GM12878 (cell line): ENCODE results near the gene ETV4. TPM values are rescaled to one million over a fixed set of nuclear protein-coding genes. Genes with fewer than 3 reads are reported as not detected.

Experiments
- ATAC-seq: fragments of 200-7000 bp; cut with Tn5 transposase; 3 replicates; pipeline ENCODE4 v1.9.1; 2020; ENCODE audit warnings: mild to moderate bottlenecking, moderate library complexity
- BruUV-seq: library from RNA; stranded (reverse); fragments of 400-500 nt; replicated peaks from 2 replicates; lab custom pipeline; 2021; lab: Mats Ljungman, UMichigan
- CTCF ChIA-PET: fragments of 300-600 bp; sonication (Branson Sonifier 250); formaldehyde crosslinking; extraction: SDS; loops from one replicate; lab custom pipeline; 2021; ENCODE audit warnings: inconsistent platforms; lab: Yijun Ruan, JAX
- POLR2A ChIA-PET: fragments of 350-600 bp; formaldehyde crosslinking; extraction: SDS; loops from one replicate; lab custom pipeline; 2021; ENCODE audit warnings: inconsistent platforms; lab: Charles Lee
- RAD21 ChIA-PET: fragments of 300-600 bp; sonication (Branson Sonifier 250); formaldehyde crosslinking; loops from one replicate; lab custom pipeline; 2023; ENCODE audit warnings: antibody characterized with exemption; ENCODE audit not compliant: unreplicated experiment; lab: Charles Lee
- SMC1A ChIA-PET: fragments of 300-600 bp; sonication (Branson Sonifier 250); formaldehyde crosslinking; loops from one replicate; lab custom pipeline; 2023; ENCODE audit not compliant: unreplicated experiment, uncharacterized antibody; lab: Charles Lee
- DNase-seq: peaks from one replicate; pipeline ENCODE4 v3.0.0-alpha.2; 2011; ENCODE audit warnings: low read depth, low spot score
- FAIRE-seq: peaks from 3 replicates; lab custom pipeline; 2011; peaks lifted over from hg19 to GRCh38; lab: Jason Lieb, UNC
- H2AFZ ChIP-seq: 2 replicates; pipeline ENCODE4 v1.6.0; 2011; ENCODE audit warnings: low read depth, low read length, control low read depth; ENCODE audit not compliant: control insufficient read depth
- H3K27ac ChIP-seq: 2 replicates; pipeline ENCODE4 v1.5.1; 2011; ENCODE audit warnings: control low read depth; ENCODE audit not compliant: control insufficient read depth, insufficient read depth
- H3K27me3 ChIP-seq, 2 experiments: replicated peaks in 1 of 2; 2 replicates each; pipeline versions ENCODE4 v1.6.0 to v1.6.1; 2011; ENCODE audit warnings: low read length in 1 of 2; ENCODE audit not compliant: control insufficient read depth in 2 of 2, insufficient read depth in 2 of 2
- H3K36me3 ChIP-seq, 2 experiments: 2 replicates each; pipeline ENCODE4 v1.5.1; 2011; ENCODE audit warnings: low read length in 1 of 2; ENCODE audit not compliant: control insufficient read depth in 2 of 2, insufficient read depth in 2 of 2
- H3K4me1 ChIP-seq: 2 replicates; pipeline ENCODE4 v1.6.1; 2011; ENCODE audit warnings: mild to moderate bottlenecking, low read length, moderate library complexity, mixed read lengths; ENCODE audit not compliant: control insufficient read depth, insufficient read depth
- H3K4me2 ChIP-seq: 2 replicates; pipeline ENCODE4 v1.6.0; 2011; ENCODE audit warnings: control low read depth; ENCODE audit not compliant: control insufficient read depth, insufficient read depth
- H3K4me3 ChIP-seq: fragments of 200-600 bp; sonication (generic); 2 replicates; pipeline ENCODE4 v1.5.1; 2016
- H3K79me2 ChIP-seq: 2 replicates; pipeline ENCODE4 v1.6.0; 2011; ENCODE audit warnings: low read length; ENCODE audit not compliant: control insufficient read depth, insufficient read depth
- H3K9ac ChIP-seq: 2 replicates; pipeline ENCODE4 v1.8.0; 2011; ENCODE audit warnings: low read length, control low read depth, mixed read lengths; ENCODE audit not compliant: control insufficient read depth, insufficient read depth
- H3K9me3 ChIP-seq: replicated peaks from 3 replicates; pipeline ENCODE4 v1.5.1; 2011; ENCODE audit warnings: mild to moderate bottlenecking, low read length; ENCODE audit not compliant: control insufficient read depth, insufficient read depth
- H4K20me1 ChIP-seq: 2 replicates; pipeline ENCODE4 v1.6.0; 2011; ENCODE audit not compliant: control insufficient read depth, insufficient read depth
- BCL11A ChIP-seq: IDR thresholded peaks from 2 replicates; pipeline ENCODE4 v1.6.1; 2011; ENCODE audit warnings: low read depth, low read length
- BCLAF1 ChIP-seq: fragments of 450-650 bp; IDR thresholded peaks from 2 replicates; pipeline ENCODE4 v1.6.1; 2017; ENCODE audit warnings: antibody characterized with exemption, mild to moderate bottlenecking, moderate library complexity
- CBX3 ChIP-seq: fragments of 200-600 bp; sonication (generic); IDR thresholded peaks from 2 replicates; pipeline ENCODE4 v1.6.1; 2016; ENCODE audit warnings: low read depth, borderline replicate concordance
- EGR1 ChIP-seq, 2 experiments: IDR thresholded peaks; 1 replicate in 1 of 2; 2 replicates in 1 of 2; pipeline ENCODE4 v1.6.1; 2011 to 2012; ENCODE audit warnings: low read depth in 2 of 2, low read length in 2 of 2, borderline replicate concordance in 1 of 2, mild to moderate bottlenecking in 1 of 2, moderate library complexity in 1 of 2
- HDAC2 ChIP-seq: fragments of 200-600 bp; sonication (generic); IDR thresholded peaks from 2 replicates; pipeline ENCODE4 v1.6.1; 2017
- IRF4 ChIP-seq: IDR thresholded peaks from 2 replicates; pipeline ENCODE4 v1.6.1; 2011; ENCODE audit warnings: low read depth, low read length
- MYB ChIP-seq: fragments of 150-350 bp; IDR thresholded peaks from 2 replicates; pipeline ENCODE4 v1.6.1; 2014; ENCODE audit warnings: mild to moderate bottlenecking, low read depth, low read length, borderline replicate concordance
- POLR2AphosphoS2 ChIP-seq: IDR thresholded peaks from 2 replicates; pipeline ENCODE4 v1.6.1; 2011; ENCODE audit warnings: low read depth, mild to moderate bottlenecking, low read length, improper control_type of control experiment, moderate library complexity
- PRDM15 ChIP-seq: fragments of 450-650 bp; formaldehyde crosslinking; IDR thresholded peaks from 2 replicates; pipeline ENCODE4 v1.4.0; 2020; ENCODE audit warnings: mild to moderate bottlenecking, moderate library complexity
- RELA ChIP-seq: fragments of 450-650 bp; IDR thresholded peaks from 2 replicates; pipeline ENCODE4 v1.8.0; 2014; ENCODE audit warnings: borderline replicate concordance; ENCODE audit not compliant: partially characterized antibody
- SREBF2 ChIP-seq: IDR thresholded peaks from 2 replicates; pipeline ENCODE4 v1.6.1; 2012; ENCODE audit warnings: mild to moderate bottlenecking, low read length
- SUPT20H ChIP-seq: IDR thresholded peaks from 2 replicates; pipeline ENCODE4 v1.6.1; 2011; ENCODE audit warnings: low read depth, mild to moderate bottlenecking, low read length, moderate library complexity, borderline replicate concordance; ENCODE audit not compliant: control insufficient read depth
- ZZZ3 ChIP-seq: IDR thresholded peaks from 2 replicates; pipeline ENCODE4 v1.6.1; 2011; ENCODE audit warnings: low read depth; ENCODE audit not compliant: control insufficient read depth, insufficient read length
- WGBS: methylation state at CpG from one replicate; pipeline ENCODE4 v1.1.6; 2016; ENCODE audit warnings: low lambda C conversion rate; ENCODE audit not compliant: insufficient replicate concordance, insufficient coverage; ENCODE audit errors: missing lambda C conversion rate; 5-methylcytosine and 5-hydroxymethylcytosine counted together
- in situ Hi-C: fragments of 300-500 bp; cut with MboI; formaldehyde crosslinking; loops from 9 replicates; pipeline ENCODE4 v1.14.3; 2018; ENCODE audit warnings: mixed read lengths
- intact Hi-C: fragments of 100-400 bp; cut with micrococcal nuclease; formaldehyde crosslinking; loops from one replicate; pipeline ENCODE4 v1.14.2; 2022; ENCODE audit not compliant: unreplicated experiment
- polyA plus RNA-seq, 11 experiments: library from polyadenylated mRNA; depleted of rRNA in 4 of 11; unstranded in 6 of 11; stranded (reverse) in 5 of 11; fragments of >200 nt; fragmentation: Nextera tagmentation in 4 of 11; fragmentation: Illumina TruSeq in 1 of 11; extraction: Ambion mirVana in 4 of 11; extraction: Trizol in 1 of 11; gene quantifications; 1 replicate in 1 of 11; 2 replicates in 10 of 11; pipeline versions ENCODE4 v1.2.1 to v1.2.3, GENCODE V29; 2011 to 2016; ENCODE audit warnings: inconsistent platforms in 2 of 11, missing spikeins in 2 of 11, low read depth in 1 of 11
- total RNA-seq, 4 experiments: library from RNA; depleted of rRNA in 3 of 4; stranded (reverse); fragments of >200 nt in 3 of 4; fragmentation: Illumina TruSeq in 1 of 4; extraction: Trizol in 1 of 4; gene quantifications; 2 replicates each; pipeline versions ENCODE4 v1.2.1 to v1.2.3, GENCODE V29; 2013 to 2021

ETV4 gene
- total and polyA plus RNA-seq, 10 of the 15 experiments (the other 5 are each of a cell fraction or from before 2014, with no cell fraction given), result 0.19 to 14.5 (median 1.8) TPM

- TF ChIP-seq PRDM15 (CRISPR knock-in tag) (no peak), CBX3 (no peak)
Observed at GRCh38 chr17:43531082-43531378, 15.1 kb downstream of the ETV4 start (continued).

GRCh38 chr17:43530288-43531081 is 15.7 kb downstream of the ETV4 start:
- Histone ChIP-seq H4K20me1 (no peaks in the 10 kb centered on the region), H3K79me2 (no peaks in the 10 kb centered on the region), H3K36me3 (peaks cover under 1 to 9% of the 10 kb centered on the region in 2 experiments), H3K9me3 (no peaks in the 10 kb centered on the region), H3K4me3 (no peak overlapping the region), H3K27ac (no peak overlapping the region), H2AFZ (no peak overlapping the region), H3K4me1 (no peaks in the 10 kb centered on the region), H3K9ac (no peak overlapping the region), H3K4me2 (no peak overlapping the region), H3K27me3 (no peaks in the 10 kb centered on the region)
- ChIA-PET CTCF (interaction anchor here (1.0 kb wide), 1 partner anchor 11 kb away, joined by 3 read pairs; no protein-coding TSS in a partner anchor), RAD21 (no interaction called here), SMC1A (interaction anchor here (2.2 kb wide), 1 partner anchor 13 kb away, joined by 7 read pairs; no protein-coding TSS in a partner anchor), POLR2A (no interaction called here)
- BruUV-seq, result no TSS peak
- FAIRE-seq, result no peak
- TF ChIP-seq SREBF2 (no peak), EGR1 (IDR thresholded peaks at IDR 0.05; ENCODE audit: borderline replicate concordance in 1 of 2, low read depth in 2 of 2, low read length in 2 of 2) (no peak), RELA (no peak), BCLAF1 (no peak), HDAC2 (no peak), BCL11A (no peak), POLR2AphosphoS2 (no peak), IRF4 (no peak), ZZZ3 (no peak), SUPT20H (no peak), MYB (no peak)
- no peak for DNase-seq
- in situ Hi-C loops (no loop called here), intact Hi-C loops (no loop called here)
- 81% methylated on average over 22 of the region's 23 CpGs for WGBS
- ATAC-seq, result no peak
